ENCODE data around the gene XXYLT1.
A peak's percentile ranks its signal among the peaks of the same experiment; 100 is the strongest.

The XXYLT1 gene

GRCh38 chr3:195266428-195266827, 4.5 kb downstream of the XXYLT1 start:
- DNase-seq = no peak

- no peak for DNase-seq
These were observed 5.5 kb downstream of the XXYLT1 start for GRCh38 chr3:195265363-195265976.

- DNase-seq = no peak
These were observed 6.9 kb downstream of the XXYLT1 start for GRCh38 chr3:195263925-195264600.

- DNase-seq = no peak
These were observed 7.6 kb downstream of the XXYLT1 start for GRCh38 chr3:195263193-195263924.

- no peak for DNase-seq
These were observed 9.0 kb downstream of the XXYLT1 start for GRCh38 chr3:195261925-195262324.

GRCh38 chr3:195260280-195260905, 10.6 kb downstream of the XXYLT1 start:
- peak; percentile 64 for DNase-seq

GRCh38 chr3:195259475-195260279, 11.3 kb downstream of the XXYLT1 start:
- DNase-seq = peak; percentile 95

GRCh38 chr3:195259154-195259474, 11.8 kb downstream of the XXYLT1 start:
- DNase-seq = no peak

- no peak for DNase-seq
These were observed 12.4 kb downstream of the XXYLT1 start for GRCh38 chr3:195258449-195259153.

- DNase-seq = no peak
These were observed 13.2 kb downstream of the XXYLT1 start for GRCh38 chr3:195257454-195258448.

GRCh38 chr3:195256639-195257453, 14.1 kb downstream of the XXYLT1 start:
- DNase-seq = no peak

GRCh38 chr3:195255571-195256501, 15.1 kb downstream of the XXYLT1 start:
- no peak for DNase-seq

- DNase-seq = no peak
These were observed 15.8 kb downstream of the XXYLT1 start for GRCh38 chr3:195255176-195255500.

- DNase-seq = no peak
These were observed 16.3 kb downstream of the XXYLT1 start for GRCh38 chr3:195254454-195255175.

- no peak for DNase-seq
These were observed 17.0 kb downstream of the XXYLT1 start for GRCh38 chr3:195253923-195254432.

- no peak for DNase-seq
These were observed 19.5 kb downstream of the XXYLT1 start for GRCh38 chr3:195251336-195252065.

Data from NCI-H2107 (cell line).